ENCODE results near the gene FIBCD1.
"Not testable (repeated sequence)": the region's sequence is repeated elsewhere in the genome, so short reads cannot be mapped to it uniquely, and the experiment has no call there.

FIBCD1 gene

DNA sequence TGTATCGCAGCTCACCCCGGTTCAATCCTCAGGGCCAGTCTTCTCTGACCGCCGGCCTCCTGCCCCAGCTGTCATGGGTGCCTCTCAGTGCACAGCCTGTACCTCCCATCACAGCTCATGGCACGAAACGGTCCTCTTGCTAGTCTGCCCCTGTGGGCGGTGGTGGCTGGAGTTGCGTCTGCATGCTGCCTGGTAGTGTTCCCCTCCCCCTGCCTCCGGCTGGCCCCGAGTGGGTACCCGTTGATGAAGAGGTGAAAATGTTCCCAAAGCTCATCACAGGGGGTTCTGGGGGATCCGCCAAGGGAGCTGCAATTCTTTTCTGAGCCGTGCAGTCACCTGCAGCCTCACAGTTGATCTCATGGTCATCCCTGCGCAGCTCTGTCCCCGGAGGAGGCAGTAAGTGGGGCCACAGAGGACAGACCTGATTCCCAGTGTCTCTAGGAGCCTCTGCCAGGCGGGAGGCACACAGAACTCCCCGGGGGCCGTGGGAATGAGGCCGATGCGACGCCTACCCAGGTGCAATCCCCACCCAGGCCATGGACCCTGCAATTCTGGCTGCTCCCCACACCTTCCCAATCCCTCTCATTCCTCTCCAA, 34.7 kb upstream of the FIBCD1 start:
- no peak for DNase-seq

DNA sequence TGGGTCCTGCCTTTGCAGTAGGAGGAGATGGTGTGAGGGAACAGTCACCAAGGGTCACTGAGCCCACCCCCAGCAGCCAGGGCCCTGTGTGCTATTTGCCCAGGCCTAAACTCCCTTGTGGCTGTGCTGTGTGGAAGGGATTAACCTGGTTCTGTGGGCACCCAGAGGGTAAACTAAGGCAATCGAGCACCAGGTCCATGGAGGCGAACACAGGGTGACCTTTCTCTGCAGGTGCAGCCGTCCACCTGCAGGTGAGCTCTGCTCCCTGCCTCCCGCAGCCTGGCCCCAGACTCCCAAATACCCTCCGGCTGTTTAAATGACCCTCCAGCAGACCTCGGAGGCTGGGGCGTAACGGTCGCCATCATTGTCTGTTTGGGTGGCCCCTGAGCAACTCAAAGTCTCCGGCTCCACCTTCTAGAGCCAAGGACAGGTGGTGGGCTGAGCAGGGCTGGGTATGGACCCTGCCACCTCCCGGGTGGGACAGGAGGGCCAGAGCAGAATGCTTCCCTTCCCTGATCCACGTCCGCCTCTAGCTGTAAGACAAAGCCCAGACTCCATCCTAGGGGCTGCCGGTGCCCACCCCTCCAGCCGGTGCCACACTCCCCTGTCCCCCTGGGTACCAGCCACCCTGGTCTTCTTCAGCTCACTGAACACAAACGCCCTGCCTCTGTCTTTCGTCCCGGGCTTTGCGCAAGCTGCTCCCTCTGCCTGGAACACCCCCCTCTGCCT, 34.1 kb upstream of the FIBCD1 start:
- DNase-seq = no peak

DNA sequence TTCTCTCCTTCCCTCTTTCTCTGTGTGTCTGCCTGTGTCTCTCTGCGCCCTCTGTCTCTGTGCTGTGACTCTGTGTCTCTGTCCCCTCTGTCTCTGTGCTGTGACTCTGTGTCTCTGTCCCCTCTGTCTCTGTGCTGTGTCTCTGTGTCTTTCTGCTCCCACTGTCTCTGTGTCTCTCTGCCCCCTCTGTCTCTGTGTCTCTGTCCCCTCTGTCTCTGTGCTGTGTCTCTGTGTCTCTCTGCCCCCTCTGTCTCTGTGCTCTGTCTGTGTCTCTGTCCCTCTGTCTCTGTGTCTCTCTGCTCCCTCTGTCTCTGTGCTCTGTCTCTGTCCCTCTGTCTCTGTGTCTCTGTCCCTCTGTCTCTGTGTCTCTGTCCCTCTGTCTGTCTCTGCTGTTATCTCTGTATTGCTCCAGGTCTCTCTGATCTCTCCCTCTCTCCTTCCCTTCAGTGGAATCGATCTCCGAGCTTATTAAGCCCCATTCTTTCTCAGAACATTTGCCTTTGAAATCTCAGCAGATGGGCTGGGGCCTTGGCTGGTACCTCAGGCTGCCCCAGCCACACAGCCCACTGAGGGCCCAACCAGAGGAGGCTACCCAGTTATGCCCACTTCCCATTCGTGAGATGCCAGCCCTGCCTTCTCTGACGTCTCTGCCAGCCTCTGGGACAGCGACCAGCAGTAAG, 33.4 kb upstream of the FIBCD1 start:
- DNase-seq = no peak

DNA sequence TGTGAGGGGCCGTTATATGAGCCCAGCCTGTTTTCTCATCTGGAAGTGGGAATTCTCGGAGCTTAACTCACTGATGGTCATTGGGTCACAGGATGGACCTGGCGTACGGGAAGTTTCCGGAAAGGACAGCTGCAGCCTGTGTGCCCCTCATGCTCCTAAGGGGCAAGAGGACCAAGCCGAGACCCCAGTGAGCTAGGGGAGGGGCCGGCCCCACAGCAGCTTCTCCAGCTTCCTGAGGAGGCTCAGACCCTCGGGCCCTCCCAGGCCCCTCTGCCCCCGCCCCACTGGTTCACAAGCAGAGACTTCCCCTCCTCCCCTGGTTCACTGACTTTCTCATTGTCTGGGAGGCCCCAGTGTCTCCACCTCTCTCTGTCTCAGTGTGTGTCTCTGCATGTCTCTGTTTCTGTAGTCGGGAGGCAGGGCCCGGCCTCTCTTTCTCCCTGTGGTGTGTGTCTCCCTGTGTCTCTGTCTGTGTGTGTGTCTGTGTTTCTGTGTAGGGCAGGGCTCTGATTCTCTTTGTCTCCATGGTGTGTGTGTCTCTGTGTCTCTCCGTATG, 32.3 kb upstream of the FIBCD1 start:
- no peak for DNase-seq

DNA sequence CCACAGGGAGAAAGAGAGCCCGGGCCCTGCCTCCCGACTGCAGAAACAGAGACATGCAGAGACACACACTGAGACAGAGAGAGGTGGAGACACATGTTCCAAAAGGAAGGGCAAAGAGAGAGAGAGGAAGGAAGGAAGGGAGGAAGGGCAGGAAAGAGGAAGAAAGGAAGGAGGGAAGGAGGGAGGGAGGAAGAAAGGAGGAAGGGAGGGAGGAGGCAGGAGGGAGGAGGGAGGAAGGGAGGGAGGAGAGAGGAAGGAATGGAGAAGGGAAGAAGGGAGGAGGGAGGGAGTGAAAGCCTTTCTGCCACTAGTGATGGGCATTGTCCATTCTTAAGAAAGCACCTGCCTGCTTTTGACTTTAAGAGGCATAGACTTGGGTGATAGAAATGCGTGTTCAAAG, 31.8 kb upstream of the FIBCD1 start:
- no peak for DNase-seq

DNA sequence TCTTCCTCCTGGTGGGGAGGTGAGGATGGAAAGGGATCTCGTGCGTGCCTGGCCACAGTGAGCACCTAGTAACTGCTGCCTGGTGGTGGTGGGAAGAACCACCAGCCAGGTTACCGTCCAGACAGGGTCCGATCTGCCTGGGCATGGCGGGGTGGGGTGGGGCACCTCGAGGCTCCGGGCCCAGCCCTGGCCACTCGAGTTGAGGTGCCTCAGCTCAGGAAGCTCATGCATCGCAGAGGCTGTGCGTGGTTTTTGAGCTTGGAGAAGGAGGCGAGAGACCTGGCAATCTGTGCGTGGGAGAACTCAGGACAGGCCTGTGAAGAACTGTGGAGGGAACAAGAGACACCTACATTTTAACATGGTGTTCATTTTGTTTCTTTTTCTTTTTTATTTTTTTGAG, 31.0 kb upstream of the FIBCD1 start:
- no peak for DNase-seq

DNA sequence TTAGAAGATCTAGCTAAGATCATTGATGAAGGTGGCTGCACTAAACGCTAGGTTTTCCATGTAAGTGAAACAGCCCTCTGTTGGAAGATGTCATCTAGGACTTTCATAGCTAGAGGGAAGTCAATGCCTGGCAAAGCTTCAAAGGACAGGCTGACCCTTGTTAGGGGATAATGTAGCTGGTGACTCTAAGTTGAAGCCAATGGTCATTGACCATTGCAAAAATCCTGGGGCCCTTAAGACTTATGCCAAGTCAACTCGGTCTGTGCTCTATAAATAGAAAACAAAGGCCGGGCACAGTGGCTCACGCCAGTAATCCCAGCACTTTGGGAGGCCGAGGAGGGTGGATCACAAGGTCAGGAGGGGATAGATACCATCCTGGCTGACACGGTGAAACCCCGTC, 26.6 kb upstream of the FIBCD1 start:
- DNase-seq = no peak

DNA sequence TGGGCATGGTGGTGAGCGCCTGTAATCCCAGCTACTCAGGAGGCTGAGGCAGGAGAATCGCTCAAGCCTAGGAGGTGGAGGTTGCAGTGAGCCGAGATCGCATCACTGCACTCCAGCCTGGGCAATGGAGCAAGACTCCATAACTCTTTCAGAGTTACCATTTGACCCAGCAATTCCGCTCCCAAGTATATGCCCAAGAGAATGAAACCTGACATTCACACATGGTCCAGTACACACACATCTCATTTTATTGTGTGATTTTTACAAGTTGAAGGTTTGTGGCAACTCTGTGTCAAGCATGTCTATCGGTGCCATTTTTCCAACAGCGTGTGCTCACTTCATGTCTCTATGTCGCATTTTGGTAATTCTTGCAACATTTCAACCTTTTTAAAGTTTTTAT, 24.9 kb upstream of the FIBCD1 start:
- no peak for DNase-seq

DNA sequence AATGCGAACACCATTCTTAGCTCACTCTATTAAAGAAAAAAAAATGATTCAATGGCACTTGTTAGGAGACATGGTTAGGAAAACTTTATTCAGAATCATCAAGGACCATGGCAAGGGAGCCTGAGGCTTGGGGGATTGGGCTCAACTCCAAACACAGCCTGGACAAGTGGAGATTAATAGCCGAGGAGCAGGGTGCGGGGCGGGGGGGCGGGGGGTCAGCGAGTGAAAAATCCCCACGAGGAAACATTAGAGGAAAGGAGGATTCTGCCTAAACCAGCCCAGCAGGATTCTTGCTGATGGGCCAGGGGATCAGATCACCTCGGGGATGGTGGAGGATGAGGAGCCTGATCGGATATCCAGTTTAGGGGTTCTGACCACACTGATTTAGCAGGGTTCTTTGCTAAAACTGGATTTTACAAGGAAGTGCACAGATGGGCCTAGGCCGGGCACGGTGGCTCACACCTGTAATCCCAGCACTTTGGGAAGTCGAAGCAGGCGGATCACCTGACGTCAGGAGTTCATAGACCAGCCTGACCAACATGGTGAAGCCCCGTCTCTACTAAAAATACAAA, 24.4 kb upstream of the FIBCD1 start:
- DNase-seq = no peak

DNA sequence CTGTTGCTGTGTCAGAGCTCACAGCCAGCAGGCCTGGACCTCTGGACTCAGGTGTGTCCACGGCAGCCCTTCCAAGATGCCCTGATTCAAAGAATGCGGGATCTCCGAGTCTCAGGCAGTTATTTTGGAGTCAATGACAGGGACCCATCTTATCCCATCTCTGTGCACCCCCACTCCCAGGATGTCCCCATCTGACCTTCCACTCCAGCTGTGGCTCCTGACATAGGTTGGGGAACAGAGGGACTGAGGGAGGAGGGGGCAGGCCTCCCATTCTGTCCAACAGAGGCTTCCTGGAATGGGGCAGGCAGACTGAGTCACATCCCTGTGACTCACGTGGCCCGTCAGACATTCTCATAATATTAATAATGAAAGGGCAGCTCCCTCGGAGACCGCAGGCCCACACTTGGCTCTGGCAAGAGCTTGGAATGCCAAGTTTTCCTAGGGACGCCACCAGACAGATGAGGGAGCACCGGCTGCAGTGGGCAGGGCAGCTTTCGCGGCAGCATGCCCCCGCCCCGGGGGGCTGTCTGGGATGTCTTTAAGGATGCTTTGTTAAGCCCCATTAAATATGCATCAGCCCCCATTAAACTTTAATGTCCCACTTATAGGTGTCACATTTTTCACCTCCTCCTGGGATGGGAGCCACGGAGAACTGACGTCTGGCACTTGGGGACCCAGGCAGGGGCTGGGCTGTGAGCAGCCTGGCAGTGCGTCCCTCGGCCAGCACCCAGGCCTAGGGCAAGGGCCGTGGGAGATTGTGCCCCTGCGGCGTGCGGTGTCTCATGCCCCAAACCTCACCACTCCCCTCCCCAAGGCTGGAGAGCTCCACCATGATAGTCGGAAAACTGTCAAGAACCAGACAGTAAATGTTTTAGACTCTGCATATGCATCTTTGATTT, 23.6 kb upstream of the FIBCD1 start:
- DNase-seq = peak; percentile 85

DNA sequence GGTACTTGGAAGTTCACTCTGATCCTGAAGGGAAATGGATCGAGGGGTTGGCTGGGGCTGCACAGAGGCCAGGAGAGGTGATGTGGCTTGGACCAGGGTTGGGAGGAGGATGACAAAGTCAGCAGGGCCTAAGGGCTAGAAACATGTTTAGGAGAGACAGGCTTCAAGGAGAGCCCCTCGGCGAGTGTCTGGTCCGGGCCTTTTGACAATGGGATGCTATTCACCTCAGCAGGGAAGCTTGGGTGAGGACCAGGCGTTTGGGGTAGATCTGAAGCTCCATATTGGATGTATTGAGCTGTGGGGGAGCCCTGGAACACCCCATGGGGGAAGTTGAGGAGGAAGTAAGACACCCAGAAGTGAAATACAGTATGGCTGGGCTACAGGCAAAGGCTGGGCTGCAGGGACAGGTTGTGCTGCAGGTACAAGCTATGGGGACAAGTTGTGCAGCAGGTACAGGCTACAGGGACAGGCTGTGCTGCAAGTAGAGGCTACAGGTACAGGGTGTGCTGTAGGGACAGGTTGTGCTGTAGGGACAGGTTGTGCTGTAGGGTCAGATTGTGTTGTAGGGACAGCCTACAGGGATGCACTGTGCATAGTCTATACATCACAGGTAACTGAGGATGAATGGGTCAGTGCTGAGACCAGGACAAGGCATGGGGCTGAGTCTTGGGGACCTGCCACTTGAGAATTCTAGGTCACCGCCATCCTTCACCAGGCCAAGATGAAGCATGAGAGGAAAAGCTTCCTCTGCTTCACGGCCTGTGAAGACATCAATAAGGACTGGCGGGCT, 22.7 kb upstream of the FIBCD1 start:
- DNase-seq = no peak

DNA sequence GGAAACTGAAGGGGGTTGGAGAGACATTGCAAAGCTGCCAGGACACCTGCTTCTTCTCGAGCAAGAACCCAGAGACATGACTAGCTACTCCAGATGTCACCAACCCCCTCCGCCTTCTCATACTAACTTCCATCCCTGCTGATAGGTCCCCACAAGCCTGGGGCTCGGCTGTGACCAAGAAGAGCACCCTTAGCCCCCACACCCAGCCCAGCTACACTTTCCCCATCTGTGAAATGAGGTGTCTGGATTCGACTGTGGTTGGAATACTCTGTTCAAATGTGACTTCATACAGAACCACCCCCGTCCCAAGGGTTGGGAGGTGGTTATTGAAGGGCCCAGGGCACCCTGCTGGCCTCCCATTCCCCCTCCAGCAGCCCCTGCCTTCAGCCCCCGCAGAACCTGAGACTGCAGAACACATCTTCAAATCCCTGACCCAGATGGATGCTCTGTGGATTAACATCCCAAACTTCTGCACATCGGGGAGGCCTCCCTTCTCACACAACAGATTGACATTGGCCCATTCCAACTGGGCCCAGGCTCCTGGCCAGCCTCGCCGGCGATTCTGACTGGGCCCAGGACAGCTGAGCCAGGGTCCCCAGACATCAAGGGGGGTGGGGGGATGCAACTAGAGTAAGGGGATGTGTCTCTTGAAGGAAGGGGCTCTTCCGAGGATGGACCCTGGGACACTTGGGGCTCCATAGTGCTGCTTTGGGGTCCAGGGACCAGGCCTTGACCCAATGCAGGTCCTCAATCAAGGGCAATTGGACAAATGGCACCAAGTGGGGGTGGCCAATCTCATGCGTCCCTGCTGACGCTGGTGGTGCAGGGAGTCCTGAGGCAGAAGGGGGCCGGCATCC, 21.7 kb upstream of the FIBCD1 start:
- no peak for DNase-seq

DNA sequence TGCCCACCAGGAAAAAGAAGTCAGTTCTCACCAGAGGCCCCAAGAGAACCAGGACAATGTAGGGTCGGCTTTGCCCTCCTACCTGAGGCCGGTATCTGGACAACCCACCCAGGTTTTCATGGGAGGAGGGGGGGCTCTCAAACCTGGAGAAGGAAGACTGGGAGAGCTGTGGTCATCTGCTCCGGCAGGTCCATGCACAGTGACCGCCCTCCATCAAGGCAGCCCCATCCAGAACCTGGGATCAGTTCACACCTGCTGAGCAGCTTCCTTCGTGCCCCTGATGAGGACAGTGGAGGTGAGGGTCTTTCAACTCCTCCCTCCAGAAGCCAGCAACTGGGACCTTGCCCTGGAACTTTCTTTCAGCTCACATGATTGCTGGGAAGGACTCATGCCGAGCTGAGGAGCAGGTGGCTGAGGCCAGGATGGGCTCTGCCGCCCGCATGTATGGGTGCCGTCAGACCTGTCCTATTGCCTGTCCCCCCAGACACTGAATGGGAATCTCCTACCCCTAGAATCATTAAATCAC, 20.8 kb upstream of the FIBCD1 start:
- DNase-seq = no peak

DNA sequence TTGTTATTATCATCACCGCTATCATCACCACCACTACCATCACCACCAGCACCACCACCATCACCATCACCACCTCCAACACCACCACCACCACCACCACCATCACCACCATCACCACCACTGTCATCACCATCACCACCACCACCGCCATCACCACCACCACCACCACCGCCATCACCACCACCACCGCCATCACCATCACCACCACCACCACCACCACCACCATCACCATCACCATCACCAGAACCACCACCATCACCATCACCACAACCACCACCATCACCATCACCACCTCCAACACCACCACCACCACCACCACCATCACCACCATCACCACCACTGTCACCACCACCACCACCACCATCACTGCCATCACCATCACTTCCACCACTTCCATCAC, 19.5 kb upstream of the FIBCD1 start:
- not testable (repeated sequence) for DNase-seq

DNA sequence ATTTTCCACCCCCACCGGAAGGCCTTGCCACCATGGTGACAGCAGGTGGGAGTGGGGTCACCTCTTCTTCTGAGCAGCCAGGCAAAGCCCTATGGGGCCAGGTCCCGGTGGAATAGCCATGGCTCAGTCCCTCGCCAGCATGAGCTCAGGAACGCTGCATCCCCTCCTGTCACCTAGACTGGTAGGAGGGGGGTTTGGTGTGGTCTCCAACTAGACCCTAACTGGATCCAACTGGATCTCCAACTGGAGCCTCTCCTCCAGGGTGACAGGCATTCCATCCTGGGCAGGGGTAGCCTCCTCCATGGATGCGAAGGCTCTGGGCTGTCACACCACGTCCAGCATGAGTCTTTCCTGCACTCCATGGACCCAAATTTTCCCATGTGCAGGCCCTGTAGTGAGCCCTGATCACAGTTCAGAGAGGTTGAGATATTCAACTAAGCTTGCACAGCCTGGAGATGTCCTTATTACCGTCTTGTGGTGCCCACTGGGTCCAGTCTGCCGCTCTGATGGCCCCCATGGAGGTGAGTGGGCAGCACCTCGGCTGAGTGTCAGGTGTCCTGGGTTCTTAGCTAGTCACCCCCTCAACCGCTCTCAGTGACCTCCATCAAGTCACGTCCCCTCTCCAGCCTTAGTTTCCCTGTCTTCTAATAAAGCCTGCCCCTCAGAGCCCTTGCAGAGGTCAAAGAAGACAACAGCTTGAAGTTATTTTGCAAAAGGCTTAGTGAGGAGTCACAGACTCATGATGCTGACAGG, 18.6 kb upstream of the FIBCD1 start:
- DNase-seq = no peak

DNA sequence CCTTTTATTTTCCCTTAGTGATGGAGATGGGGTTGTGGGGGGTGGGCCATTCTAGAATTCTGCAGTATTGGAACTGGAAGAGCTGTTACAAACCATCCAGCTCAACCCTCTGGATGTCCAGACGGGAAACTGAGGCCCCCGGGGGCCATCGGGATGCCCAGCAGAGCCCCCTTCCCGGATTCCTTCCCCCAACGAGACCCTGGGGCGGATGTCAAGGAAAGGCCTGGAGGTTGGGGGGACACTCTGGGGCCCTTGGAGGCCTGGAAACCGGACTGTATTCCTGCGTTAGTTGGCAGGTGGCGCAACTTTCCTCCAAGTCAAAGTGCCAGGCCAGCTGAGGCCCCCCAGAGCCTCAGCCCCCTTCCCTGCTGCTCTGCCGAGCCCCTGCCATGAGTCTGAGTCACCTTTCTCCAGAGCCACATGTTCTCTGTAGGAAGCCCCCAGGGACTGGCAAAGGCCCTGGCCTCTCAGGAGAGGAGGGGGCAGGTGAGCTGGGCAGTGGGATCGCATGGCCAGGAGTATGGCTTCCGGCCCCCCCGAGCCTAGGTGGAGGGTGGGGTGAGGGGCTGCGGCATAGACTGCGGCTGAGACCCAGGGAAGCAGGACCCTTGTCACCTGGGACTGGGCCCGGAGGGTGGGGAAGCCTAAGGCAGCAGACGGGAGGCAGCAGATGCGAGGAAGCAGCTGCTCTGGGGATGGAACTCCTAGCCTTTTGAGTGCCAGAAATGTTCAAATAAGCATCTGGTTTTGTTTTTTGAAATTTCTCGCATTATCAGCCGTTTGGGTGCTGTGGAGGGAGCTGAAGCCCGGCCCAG, 17.8 kb upstream of the FIBCD1 start:
- no peak for DNase-seq

DNA sequence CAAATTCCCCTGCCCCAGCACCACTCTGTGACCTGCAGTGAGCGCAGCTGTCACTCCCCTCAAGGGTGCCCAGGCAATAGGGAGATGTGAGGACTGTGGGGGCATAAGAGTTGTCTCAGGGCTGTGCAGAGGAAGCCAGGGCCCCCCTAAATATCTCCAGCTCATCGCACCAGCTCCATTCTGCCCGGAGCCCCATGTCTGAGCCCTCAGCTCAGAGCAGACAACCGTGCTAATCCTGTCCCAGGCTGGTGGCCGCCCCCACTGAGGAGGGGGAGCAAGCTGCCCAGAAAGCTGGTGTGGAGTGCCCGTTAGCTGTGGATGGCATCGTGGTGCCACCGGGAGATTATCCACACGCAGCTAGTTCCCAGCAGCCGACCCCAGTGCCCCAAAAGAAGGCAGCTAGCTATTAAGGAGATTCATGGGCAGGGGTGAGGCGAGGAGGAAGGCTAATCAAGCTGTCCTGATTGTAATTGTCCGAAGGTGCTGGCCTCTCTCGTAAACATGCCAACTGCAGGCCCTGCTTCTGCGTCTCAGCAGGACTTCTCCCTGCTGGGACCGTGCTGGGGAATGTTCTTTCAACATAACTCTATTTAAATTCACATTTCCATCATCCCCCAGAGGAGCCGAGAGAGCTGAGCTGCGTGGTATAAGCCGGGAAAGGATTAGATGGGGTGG, 17.0 kb upstream of the FIBCD1 start:
- no peak for DNase-seq

DNA sequence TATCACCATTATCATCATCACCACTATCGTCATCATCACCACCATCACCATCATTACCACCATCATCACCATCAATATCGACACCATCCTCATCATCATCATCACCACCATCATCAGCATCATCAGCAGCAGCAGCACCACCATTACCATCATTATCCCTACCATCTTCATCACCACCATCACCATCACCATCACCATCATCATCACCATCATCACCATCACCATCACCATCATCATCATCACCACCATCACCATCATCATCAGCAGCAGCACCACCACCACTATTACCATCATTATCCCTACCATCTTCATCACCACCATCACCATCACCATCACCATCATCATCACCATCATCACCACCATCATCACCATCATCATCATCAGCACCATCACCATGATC, 15.9 kb upstream of the FIBCD1 start:
- DNase-seq = not testable (repeated sequence)
